HCT116 (cell line): ENCODE measurements around the gene MBD3L2. TPM values are rescaled to one million over a fixed set of nuclear protein-coding genes. Genes with fewer than 3 reads are reported as not detected.

Experiments
- ATAC-seq: fragments of 200-7000 bp; cut with Tn5 transposase; 2 replicates; pipeline ENCODE4 v1.9.1; 2020; ENCODE audit warnings: mild to moderate bottlenecking, moderate library complexity
- BruUV-seq: library from RNA; stranded (reverse); fragments of 400-500 nt; replicated peaks from 2 replicates; lab custom pipeline; 2021; lab: Mats Ljungman, UMichigan
- CTCF ChIA-PET: fragments of 300-600 bp; sonication (Branson Sonifier 250); formaldehyde crosslinking; loops from one replicate; lab custom pipeline; 2021; ENCODE audit warnings: antibody characterized with exemption; lab: Charles Lee
- POLR2A ChIA-PET: fragments of 300-600, 350-600 bp; sonication (Branson Sonifier 250); formaldehyde crosslinking; loops from one replicate; lab custom pipeline; 2021; ENCODE audit warnings: antibody characterized with exemption; lab: Charles Lee
- RAD21 ChIA-PET, 2 experiments: fragments of 300-600 bp; sonication (Branson Sonifier 250); formaldehyde crosslinking; loops; one replicate each; lab custom pipeline; 2023; ENCODE audit warnings: low total read pairs in 2 of 2; ENCODE audit not compliant: uncharacterized antibody in 2 of 2, unreplicated experiment in 2 of 2, low non-redundant PET in 1 of 2; lab: Charles Lee
- DNase-seq: peaks from one replicate; pipeline ENCODE4 v3.0.0-alpha.2; 2010; ENCODE audit warnings: low read depth, low spot score
- H2AFZ ChIP-seq: fragments of 200-600 bp; shearing (Covaris generic), sonication (generic); 2 replicates; pipeline ENCODE4 v1.6.1; 2017; ENCODE audit warnings: low read depth, mixed run types, mixed read lengths, antibody characterized with exemption, low read length; ENCODE audit not compliant: poor library complexity, severe bottlenecking
- H3K27ac ChIP-seq: 2 replicates; pipeline ENCODE4 v1.5.1; 2012; ENCODE audit warnings: low read depth, low read length
- H3K27me3 ChIP-seq: fragments of 200-600 bp; sonication (generic); 2 replicates; pipeline ENCODE4 v1.6.1; 2016; ENCODE audit warnings: mixed run types, low read length, mixed read lengths; ENCODE audit not compliant: insufficient read depth
- H3K36me3 ChIP-seq, 2 experiments: fragments of 200-500 bp in 1 of 2; fragments of 200-600 bp in 1 of 2; sonication (Bioruptor generic) in 1 of 2; sonication (generic) in 1 of 2; 2 replicates each; pipeline versions ENCODE4 v1.5.1 to v1.6.1; 2014 to 2016; ENCODE audit warnings: low read length in 2 of 2, inconsistent platforms in 1 of 2, mixed read lengths in 1 of 2, mixed run types in 1 of 2; ENCODE audit not compliant: insufficient read depth in 2 of 2, control insufficient read depth in 1 of 2
- H3K4me1 ChIP-seq, 2 experiments: fragments of 200-600 bp in 1 of 2; sonication (generic) in 1 of 2; 2 replicates each; pipeline versions ENCODE4 v1.5.1 to v1.6.1; 2012 to 2017; ENCODE audit warnings: low read length in 2 of 2, inconsistent platforms in 1 of 2, mild to moderate bottlenecking in 1 of 2, mixed read lengths in 1 of 2, mixed run types in 1 of 2, moderate library complexity in 1 of 2; ENCODE audit not compliant: insufficient read depth in 2 of 2, control insufficient read depth in 1 of 2
- H3K4me2 ChIP-seq: fragments of 200-600 bp; sonication (generic); 2 replicates; pipeline ENCODE4 v1.6.1; 2017; ENCODE audit warnings: mixed run types, low read length, mixed read lengths
- H3K4me3 ChIP-seq, 2 experiments: fragments of 200-600 bp in 1 of 2; sonication (generic) in 1 of 2; replicated peaks in 1 of 2; 2 replicates each; pipeline ENCODE4 v1.5.1; 2011 to 2016; ENCODE audit warnings: low read length in 2 of 2, control low read depth in 1 of 2, low read depth in 1 of 2, mild to moderate bottlenecking in 1 of 2, mixed read lengths in 1 of 2, mixed run types in 1 of 2
- H3K79me2 ChIP-seq: fragments of 200-600 bp; sonication (generic); 2 replicates; pipeline ENCODE4 v1.6.1; 2017; ENCODE audit warnings: mild to moderate bottlenecking, mixed run types, low read length, moderate library complexity, mixed read lengths; ENCODE audit not compliant: insufficient read depth
- H3K9ac ChIP-seq: fragments of 200-600 bp; sonication (generic); 2 replicates; pipeline ENCODE4 v1.6.1; 2016; ENCODE audit warnings: low read length, mixed read lengths
- H3K9me2 ChIP-seq: fragments of 200-600 bp; sonication (generic), shearing (Covaris generic); 2 replicates; pipeline ENCODE4 v1.6.1; 2017; ENCODE audit warnings: mixed run types, mild to moderate bottlenecking, moderate library complexity; ENCODE audit not compliant: insufficient read depth
- H3K9me3 ChIP-seq, 2 experiments: fragments of 200-500 bp in 1 of 2; fragments of 200-600 bp in 1 of 2; sonication (Bioruptor generic) in 1 of 2; sonication (generic) in 1 of 2; 2 replicates each; pipeline ENCODE4 v1.6.1; 2014 to 2017; ENCODE audit warnings: low read length in 2 of 2, mixed read lengths in 2 of 2, inconsistent platforms in 1 of 2, low read depth in 1 of 2, mild to moderate bottlenecking in 1 of 2, mixed run types in 1 of 2, moderate library complexity in 1 of 2; ENCODE audit not compliant: control insufficient read depth in 1 of 2, insufficient read depth in 1 of 2
- H4K20me1 ChIP-seq: fragments of 200-600 bp; sonication (generic), shearing (Covaris generic); 2 replicates; pipeline ENCODE4 v1.6.1; 2017; ENCODE audit warnings: mixed run types, mild to moderate bottlenecking, moderate library complexity; ENCODE audit not compliant: insufficient read depth
- EGR1 ChIP-seq: IDR thresholded peaks from 2 replicates; pipeline ENCODE4 v1.6.1; 2012; ENCODE audit warnings: low read depth
- ELF1 ChIP-seq: IDR thresholded peaks from 2 replicates; pipeline ENCODE4 v1.6.1; 2012; ENCODE audit warnings: low read depth, borderline replicate concordance
- POLR2A ChIP-seq: IDR thresholded peaks from 2 replicates; pipeline ENCODE4 v1.7.0; 2011; ENCODE audit warnings: borderline replicate concordance; ENCODE audit not compliant: insufficient read depth, insufficient read length; ENCODE audit errors: extremely low read depth
- POLR2AphosphoS5 ChIP-seq: IDR thresholded peaks from 2 replicates; pipeline ENCODE4 v1.6.1; 2011; ENCODE audit warnings: mild to moderate bottlenecking, low read depth, low read length, moderate library complexity
- SRF ChIP-seq: IDR thresholded peaks from 2 replicates; pipeline ENCODE4 v1.6.1; 2012; ENCODE audit warnings: low read depth
- YY1 ChIP-seq: IDR thresholded peaks from 2 replicates; pipeline ENCODE4 v1.6.1; 2011; ENCODE audit warnings: low read length, low read depth, moderate library complexity, mild to moderate bottlenecking; ENCODE audit not compliant: insufficient replicate concordance; ENCODE audit errors: extremely low read depth
- intact Hi-C: fragments of 100-400 bp; cut with micrococcal nuclease; formaldehyde crosslinking; loops from 2 replicates; pipeline ENCODE4 v1.10.0; 2022
- total RNA-seq: library from RNA; stranded (reverse); gene quantifications from one replicate; pipeline ENCODE4 v1.2.1, GENCODE V29; 2021; ENCODE audit not compliant: unreplicated experiment
- TF ChIP-seq, protein P1 (sequence below): IDR thresholded peaks from 2 replicates; pipeline ENCODE4 v1.6.1; 2012
- TF ChIP-seq, protein P2 (sequence below): IDR thresholded peaks from 2 replicates; pipeline ENCODE4 v1.6.1; 2012; ENCODE audit warnings: low read depth

MBD3L2 gene
- total RNA-seq, 1 experiment from 2014 or later = not detected

DNA sequence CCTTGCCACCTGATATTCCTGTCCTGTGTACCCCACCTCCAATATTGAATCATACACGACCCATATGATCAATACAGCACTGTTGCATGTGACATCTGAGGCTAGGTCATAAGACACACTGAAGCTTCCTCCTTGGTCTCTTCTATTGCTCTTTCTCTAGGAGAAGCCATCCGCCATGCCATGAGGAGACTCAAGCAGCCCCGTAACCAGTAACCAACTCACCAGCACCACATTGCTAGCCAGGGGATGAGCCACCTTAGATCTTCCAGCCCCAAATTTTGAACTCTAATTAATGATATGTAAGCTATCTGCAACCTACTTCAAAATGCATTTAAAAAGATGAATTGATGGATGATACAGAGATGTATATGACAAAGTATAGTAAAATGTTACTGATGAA is 49.0 kb downstream of the MBD3L2 start:
- H3K4me1 ChIP-seq = peaks cover 4 to 18% of the 10 kb centered on the region in 2 experiments; a peak in 3 of 4 replicates
- peak overlapping the region; percentile 76 for H3K4me2 ChIP-seq
- peak overlapping the region; percentile 67; the same call in 1 of the 2 replicates for H3K9ac ChIP-seq
- peak overlapping the region; percentile 63 to 76 for H3K4me3 ChIP-seq
- ChIA-PET POLR2A (interaction anchor here (0.8 kb wide), 1 partner anchor 29 kb away, joined by 4 read pairs; the partner anchor contains the start of gene ZNF557), RAD21 (no interaction called here), CTCF (no interaction called here)
- no peaks in the 10 kb centered on the region for H3K27me3 ChIP-seq
- no peak for ATAC-seq
- BruUV-seq = TSS peak; percentile 71
- intact Hi-C loops = loop anchor here (1.0 kb wide), 1 partner anchor 29 kb away; the partner anchor contains the start of gene ZNF557
- H3K9me3 ChIP-seq = peaks cover 0 to 6% of the 10 kb centered on the region in 2 experiments; a peak in 1 of 4 replicates
- no peaks in the 10 kb centered on the region for H3K9me2 ChIP-seq
- H4K20me1 ChIP-seq = no peaks in the 10 kb centered on the region
- no peak overlapping the region for H2AFZ ChIP-seq
- no peak overlapping the region for H3K27ac ChIP-seq
- no peak for TF ChIP-seq ELF1
- TF ChIP-seq YY1 = peak; percentile 75
- H3K36me3 ChIP-seq = no peaks in the 10 kb centered on the region
- no peak for DNase-seq
- no peaks in the 10 kb centered on the region for H3K79me2 ChIP-seq

GRCh38 chr19:7098701-7099596 is 49.8 kb downstream of the MBD3L2 start:
- Histone ChIP-seq H3K79me2 (no peaks in the 10 kb centered on the region), H3K36me3 (no peaks in the 10 kb centered on the region), H3K27me3 (no peaks in the 10 kb centered on the region), H3K9ac (peak overlapping the region; percentile 67), H3K4me2 (peak overlapping the region; percentile 76), H3K27ac (peak overlapping the region; percentile 87), H3K9me3 (peaks cover 0 to 6% of the 10 kb centered on the region in 2 experiments; a peak in 1 of 4 replicates), H2AFZ (peak overlapping the region; percentile 49), H4K20me1 (no peaks in the 10 kb centered on the region)
- no TSS peak for BruUV-seq
- RAD21 ChIA-PET = interaction anchor here (0.7 to 1.3 kb wide), 3 partner anchors 195 to 255 kb away, joined by 3 to 6 read pairs (median 4); partner anchors contain the start of gene INSR (in 1 of the 2)
- ATAC-seq (peak; percentile 94), DNase-seq (peak; percentile 79)
- TF ChIP-seq YY1 (peak; percentile 48), POLR2AphosphoS5 (peak; percentile 83), ELF1 (no peak), POLR2A (peak; percentile 47), EGR1 (peak; percentile 85), SRF (no peak)
- TF ChIP-seq, protein P1, sequence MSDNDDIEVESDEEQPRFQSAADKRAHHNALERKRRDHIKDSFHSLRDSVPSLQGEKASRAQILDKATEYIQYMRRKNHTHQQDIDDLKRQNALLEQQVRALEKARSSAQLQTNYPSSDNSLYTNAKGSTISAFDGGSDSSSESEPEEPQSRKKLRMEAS = peak; percentile 58; the same call in 1 of the 2 replicates
- TF ChIP-seq, protein P2, sequence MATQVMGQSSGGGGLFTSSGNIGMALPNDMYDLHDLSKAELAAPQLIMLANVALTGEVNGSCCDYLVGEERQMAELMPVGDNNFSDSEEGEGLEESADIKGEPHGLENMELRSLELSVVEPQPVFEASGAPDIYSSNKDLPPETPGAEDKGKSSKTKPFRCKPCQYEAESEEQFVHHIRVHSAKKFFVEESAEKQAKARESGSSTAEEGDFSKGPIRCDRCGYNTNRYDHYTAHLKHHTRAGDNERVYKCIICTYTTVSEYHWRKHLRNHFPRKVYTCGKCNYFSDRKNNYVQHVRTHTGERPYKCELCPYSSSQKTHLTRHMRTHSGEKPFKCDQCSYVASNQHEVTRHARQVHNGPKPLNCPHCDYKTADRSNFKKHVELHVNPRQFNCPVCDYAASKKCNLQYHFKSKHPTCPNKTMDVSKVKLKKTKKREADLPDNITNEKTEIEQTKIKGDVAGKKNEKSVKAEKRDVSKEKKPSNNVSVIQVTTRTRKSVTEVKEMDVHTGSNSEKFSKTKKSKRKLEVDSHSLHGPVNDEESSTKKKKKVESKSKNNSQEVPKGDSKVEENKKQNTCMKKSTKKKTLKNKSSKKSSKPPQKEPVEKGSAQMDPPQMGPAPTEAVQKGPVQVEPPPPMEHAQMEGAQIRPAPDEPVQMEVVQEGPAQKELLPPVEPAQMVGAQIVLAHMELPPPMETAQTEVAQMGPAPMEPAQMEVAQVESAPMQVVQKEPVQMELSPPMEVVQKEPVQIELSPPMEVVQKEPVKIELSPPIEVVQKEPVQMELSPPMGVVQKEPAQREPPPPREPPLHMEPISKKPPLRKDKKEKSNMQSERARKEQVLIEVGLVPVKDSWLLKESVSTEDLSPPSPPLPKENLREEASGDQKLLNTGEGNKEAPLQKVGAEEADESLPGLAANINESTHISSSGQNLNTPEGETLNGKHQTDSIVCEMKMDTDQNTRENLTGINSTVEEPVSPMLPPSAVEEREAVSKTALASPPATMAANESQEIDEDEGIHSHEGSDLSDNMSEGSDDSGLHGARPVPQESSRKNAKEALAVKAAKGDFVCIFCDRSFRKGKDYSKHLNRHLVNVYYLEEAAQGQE = no peak
- TF ChIP-seq, all 23 proteins: peak for 5
- no peaks in the 10 kb centered on the region for H3K9me2 ChIP-seq
- intact Hi-C loops = loop anchor here (1.0 kb wide), 1 partner anchor 30 kb away; the partner anchor contains the start of gene ZNF557
- POLR2A ChIA-PET = interaction anchor here (0.7 to 1.2 kb wide), 6 partner anchors 13 to 550 kb away, joined by 3 to 10 read pairs (median 4); partner anchors contain the start of genes MCOLN1 and ZNF557
- H3K4me1 ChIP-seq = peaks cover 4 to 18% of the 10 kb centered on the region in 2 experiments; a peak in 3 of 4 replicates
- H3K4me3 ChIP-seq = peak overlapping the region; percentile 63 to 76
- CTCF ChIA-PET = interaction anchor here (0.6 to 2.0 kb wide), 14 partner anchors 11 to 973 kb away, joined by 3 to 12 read pairs (median 4); partner anchors contain the start of gene TRAPPC5
